ENCODE measurements around the gene HNF1A.
"Not testable (repeated sequence)": the region's sequence is repeated elsewhere in the genome, so short reads cannot be mapped to it uniquely, and the experiment has no call there.

HNF1A gene

GRCh38 chr12:121036810-121037326 is 58.5 kb downstream of the HNF1A start:
- H3K4me3 ChIP-seq (ENCODE audit: low read depth, low read length), result no peak overlapping the region
- TF ChIP-seq CTCF (IDR thresholded peaks at IDR 0.05; ENCODE audit: borderline replicate concordance, insufficient read depth, low read depth, low read length), result no peak

GRCh38 chr12:121038861-121039668 is 60.7 kb downstream of the HNF1A start, which contains the start of gene OASL:
OASL (minus strand) TSS chr12:121039246; CDS start chr12:121038971, 275 bp downstream.
- no peak for TF ChIP-seq CTCF (IDR thresholded peaks at IDR 0.05; ENCODE audit: borderline replicate concordance, insufficient read depth, low read depth, low read length)
- peak within 1 kb of the TSS; percentile 50 for H3K4me3 ChIP-seq (ENCODE audit: low read depth, low read length)

GRCh38 chr12:121043067-121043466 is 64.7 kb downstream of the HNF1A start:
- H3K4me3 ChIP-seq (ENCODE audit: low read depth, low read length), result no peak overlapping the region
- TF ChIP-seq CTCF (IDR thresholded peaks at IDR 0.05; ENCODE audit: borderline replicate concordance, insufficient read depth, low read depth, low read length), result no peak

GRCh38 chr12:121047400-121047799 is 69.1 kb downstream of the HNF1A start:
- H3K4me3 ChIP-seq (ENCODE audit: low read depth, low read length), result not testable (repeated sequence)

- no peak overlapping the region for H3K4me3 ChIP-seq (ENCODE audit: low read depth, low read length)
- no peak for TF ChIP-seq CTCF (IDR thresholded peaks at IDR 0.05; ENCODE audit: borderline replicate concordance, insufficient read depth, low read depth, low read length)
Measured at GRCh38 chr12:121048442-121048841, 70.1 kb downstream of the HNF1A start.

GRCh38 chr12:121050725-121051124 is 72.4 kb downstream of the HNF1A start:
- no peak for TF ChIP-seq CTCF (IDR thresholded peaks at IDR 0.05; ENCODE audit: borderline replicate concordance, insufficient read depth, low read depth, low read length)
- no peak overlapping the region for H3K4me3 ChIP-seq (ENCODE audit: low read depth, low read length)

Measured in GM12875 (cell line).